ENCODE measurements around the gene DIAPH3.

The DIAPH3 gene

GRCh38 chr13:60164234-60164889 lies 634 bp upstream of the DIAPH3 start (continued):
- no peak for TF ChIP-seq PRDM2 (tag by site-specific recombination; IDR thresholded peaks at IDR 0.05; ENCODE audit: borderline replicate concordance)
- TF ChIP-seq ZNF692 (tag by site-specific recombination; IDR thresholded peaks at IDR 0.05), result peak; percentile 75
- TF ChIP-seq ZSCAN5A (tag by site-specific recombination; IDR thresholded peaks at IDR 0.05), result no peak
- no peak for TF ChIP-seq SP2 (tag by site-specific recombination; IDR thresholded peaks at IDR 0.05)
- TF ChIP-seq ZNF155 (tag by site-specific recombination; IDR thresholded peaks at IDR 0.05), result no peak
- TF ChIP-seq ZNF677 (tag by site-specific recombination; IDR thresholded peaks at IDR 0.05), result no peak
- no peak for TF ChIP-seq ZNF664 (tag by site-specific recombination; IDR thresholded peaks at IDR 0.05)
- TF ChIP-seq ZBTB20 (tag by site-specific recombination; IDR thresholded peaks at IDR 0.05), result peak; percentile 57
- TF ChIP-seq ZNF266 (tag by site-specific recombination; IDR thresholded peaks at IDR 0.05; ENCODE audit: low read depth), result no peak
- TF ChIP-seq ZNF214 (tag by site-specific recombination; IDR thresholded peaks at IDR 0.05; ENCODE audit: borderline replicate concordance), result no peak
- no peak for TF ChIP-seq ZNF350 (tag by site-specific recombination; IDR thresholded peaks at IDR 0.05)
- TF ChIP-seq ZNF138 (tag by site-specific recombination; IDR thresholded peaks at IDR 0.05; ENCODE audit: borderline replicate concordance), result no peak
- TF ChIP-seq ZFP3 (tag by site-specific recombination; IDR thresholded peaks at IDR 0.05; ENCODE audit: low read depth), result no peak
- no peak for TF ChIP-seq ZNF239 (tag by site-specific recombination; IDR thresholded peaks at IDR 0.05)
- peak; percentile 77 for TF ChIP-seq ZFP69B (tag by site-specific recombination; IDR thresholded peaks at IDR 0.05)
- no peak for TF ChIP-seq GLIS2 (tag by site-specific recombination; IDR thresholded peaks at IDR 0.05)
- no peak for TF ChIP-seq ZNF560 (tag by site-specific recombination; IDR thresholded peaks at IDR 0.05; ENCODE audit: borderline replicate concordance)
- 0 out of 2 replicates have a peak, but pooled peaks have one; percentile 23 for TF ChIP-seq PRDM1 (tag by site-specific recombination; IDR thresholded peaks at IDR 0.05)
- TF ChIP-seq ZNF341 (tag by site-specific recombination; IDR thresholded peaks at IDR 0.05; ENCODE audit: low read depth), result no peak
- TF ChIP-seq FEZF1 (tag by site-specific recombination; IDR thresholded peaks at IDR 0.05), result no peak
- no peak for TF ChIP-seq ELK4 (IDR thresholded peaks at IDR 0.05; ENCODE audit: borderline replicate concordance, low read depth, low read length)
- no peak for TF ChIP-seq MZF1 (tag by site-specific recombination; IDR thresholded peaks at IDR 0.05; ENCODE audit: borderline replicate concordance)
- TF ChIP-seq ZNF112 (tag by site-specific recombination; IDR thresholded peaks at IDR 0.05), result no peak
- no peak for TF ChIP-seq ZNF792 (tag by site-specific recombination; IDR thresholded peaks at IDR 0.05)
- TF ChIP-seq ZXDB (tag by site-specific recombination; IDR thresholded peaks at IDR 0.05), result no peak
- no peak for TF ChIP-seq ZNF488 (tag by site-specific recombination; IDR thresholded peaks at IDR 0.05)
- TF ChIP-seq BCL6B (tag by site-specific recombination; IDR thresholded peaks at IDR 0.05), result no peak
